Measurements from ENCODE around the gene FAM83E. TPM values are rescaled to one million over a fixed set of nuclear protein-coding genes. Genes with fewer than 3 reads are reported as not detected.

The FAM83E gene
- total RNA-seq, result under 1 TPM in 2 of 6 experiments, not detected in 4; 0.22 to 0.37 TPM
- long read RNA-seq, result 0 reads

DNA sequence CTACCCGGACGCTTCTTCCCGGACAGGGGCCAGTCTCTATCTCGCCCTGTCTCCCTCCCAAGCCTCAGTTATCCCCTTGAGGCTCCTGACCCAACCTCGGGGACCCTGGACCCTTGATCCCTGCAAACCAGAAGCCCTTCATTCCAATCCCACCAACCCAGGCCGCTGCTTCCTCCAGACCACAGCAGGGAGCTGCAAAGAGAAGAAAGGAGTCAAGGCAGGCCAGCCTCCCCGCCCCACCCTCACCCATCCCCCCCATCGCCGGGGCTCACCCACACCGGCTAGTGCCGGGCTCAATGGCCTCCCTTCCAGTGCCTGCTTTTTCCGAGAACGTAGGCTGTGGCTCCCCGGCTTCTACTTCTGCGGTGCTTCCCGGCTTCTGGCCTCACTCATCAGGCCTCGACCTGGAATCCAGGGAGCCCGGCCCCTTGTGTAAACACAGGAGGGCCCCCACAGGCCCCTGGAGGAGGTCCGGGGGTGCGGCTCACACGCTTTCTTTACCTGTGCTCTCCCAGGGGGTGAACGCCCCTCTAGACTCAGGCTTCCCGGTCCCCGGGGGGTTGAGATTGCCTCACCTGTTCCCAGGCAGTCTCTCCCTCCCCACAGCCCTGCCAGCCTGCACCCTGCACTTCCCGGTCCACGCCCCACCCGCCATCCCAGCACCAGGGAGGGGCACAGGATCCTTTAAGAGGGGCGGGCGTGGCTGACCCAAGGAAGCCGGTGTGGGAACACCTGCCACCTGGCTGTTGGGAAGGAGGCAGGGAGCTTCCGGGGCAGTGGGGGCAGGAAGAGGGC lies at the start of gene FAM83E:
FAM83E (minus strand) TSS at position 641 of the 795 bp plus-strand sequence. CDS start 1,704 bp downstream, outside the sequence.
- no peaks in the 10 kb centered on the region for H3K27me3 ChIP-seq
- WGBS (ENCODE audit: insufficient coverage, low coverage, low lambda C conversion rate, missing lambda C conversion rate), result 73% methylated on average over 18 of the region's 31 CpGs
- no peaks in the 10 kb centered on the region for H3K9me3 ChIP-seq
- ATAC-seq (no peak), DNase-seq (no peak)
- H3K36me3 ChIP-seq, result peaks cover 0 to 28% (median 16%) of the 10 kb centered on the region in 4 donors
- H3K27ac ChIP-seq, result no peak within 1 kb of the TSS
- H3K4me3 ChIP-seq, result no peak within 1 kb of the TSS
- peaks cover 0 to 21% (median 8%) of the 10 kb centered on the region in 4 donors for H3K4me1 ChIP-seq
- TF ChIP-seq, protein P1, sequence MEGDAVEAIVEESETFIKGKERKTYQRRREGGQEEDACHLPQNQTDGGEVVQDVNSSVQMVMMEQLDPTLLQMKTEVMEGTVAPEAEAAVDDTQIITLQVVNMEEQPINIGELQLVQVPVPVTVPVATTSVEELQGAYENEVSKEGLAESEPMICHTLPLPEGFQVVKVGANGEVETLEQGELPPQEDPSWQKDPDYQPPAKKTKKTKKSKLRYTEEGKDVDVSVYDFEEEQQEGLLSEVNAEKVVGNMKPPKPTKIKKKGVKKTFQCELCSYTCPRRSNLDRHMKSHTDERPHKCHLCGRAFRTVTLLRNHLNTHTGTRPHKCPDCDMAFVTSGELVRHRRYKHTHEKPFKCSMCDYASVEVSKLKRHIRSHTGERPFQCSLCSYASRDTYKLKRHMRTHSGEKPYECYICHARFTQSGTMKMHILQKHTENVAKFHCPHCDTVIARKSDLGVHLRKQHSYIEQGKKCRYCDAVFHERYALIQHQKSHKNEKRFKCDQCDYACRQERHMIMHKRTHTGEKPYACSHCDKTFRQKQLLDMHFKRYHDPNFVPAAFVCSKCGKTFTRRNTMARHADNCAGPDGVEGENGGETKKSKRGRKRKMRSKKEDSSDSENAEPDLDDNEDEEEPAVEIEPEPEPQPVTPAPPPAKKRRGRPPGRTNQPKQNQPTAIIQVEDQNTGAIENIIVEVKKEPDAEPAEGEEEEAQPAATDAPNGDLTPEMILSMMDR (IDR thresholded peaks at IDR 0.05), result no peak
- no peak for TF ChIP-seq POLR2A (IDR thresholded peaks at IDR 0.05)
- intact Hi-C loops (cut with DNase I), result no loop called here

DNA sequence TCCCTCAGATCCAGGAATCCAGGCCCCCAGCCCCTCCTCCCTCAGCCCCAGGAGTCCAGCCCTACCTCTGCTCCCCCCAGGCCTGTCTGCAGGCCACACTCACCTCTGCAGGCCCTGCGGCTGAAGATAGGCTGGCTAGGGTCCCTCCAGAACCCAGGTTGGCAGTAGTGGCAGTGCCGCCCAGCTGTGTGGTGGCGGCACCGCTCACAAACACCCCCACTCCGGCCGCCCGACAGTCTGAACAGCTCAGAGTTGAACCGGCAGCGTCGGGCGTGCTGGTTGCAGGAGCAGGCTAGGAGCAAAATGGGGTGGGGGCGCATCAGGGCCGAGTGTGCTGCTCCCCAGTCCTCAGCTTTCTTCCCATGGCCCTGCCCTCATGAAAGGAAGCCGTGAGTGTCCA lies 49.6 kb upstream of the FAM83E start:
- no peaks in the 10 kb centered on the region for H3K4me1 ChIP-seq
- no peaks in the 10 kb centered on the region for H3K36me3 ChIP-seq
- no peak overlapping the region for H3K27ac ChIP-seq
- H3K4me3 ChIP-seq, result no peak overlapping the region
- H3K9me3 ChIP-seq, result no peaks in the 10 kb centered on the region
- TF ChIP-seq POLR2A (IDR thresholded peaks at IDR 0.05), result no peak
- TF ChIP-seq, protein P1 (IDR thresholded peaks at IDR 0.05), result no peak
- no peaks in the 10 kb centered on the region for H3K27me3 ChIP-seq
- DNase-seq (no peak), ATAC-seq (no peak)
- intact Hi-C loops (cut with DNase I), result no loop called here
- WGBS (ENCODE audit: insufficient coverage, low coverage, low lambda C conversion rate, missing lambda C conversion rate), result 69% methylated on average over 6 of the region's 14 CpGs

DNA sequence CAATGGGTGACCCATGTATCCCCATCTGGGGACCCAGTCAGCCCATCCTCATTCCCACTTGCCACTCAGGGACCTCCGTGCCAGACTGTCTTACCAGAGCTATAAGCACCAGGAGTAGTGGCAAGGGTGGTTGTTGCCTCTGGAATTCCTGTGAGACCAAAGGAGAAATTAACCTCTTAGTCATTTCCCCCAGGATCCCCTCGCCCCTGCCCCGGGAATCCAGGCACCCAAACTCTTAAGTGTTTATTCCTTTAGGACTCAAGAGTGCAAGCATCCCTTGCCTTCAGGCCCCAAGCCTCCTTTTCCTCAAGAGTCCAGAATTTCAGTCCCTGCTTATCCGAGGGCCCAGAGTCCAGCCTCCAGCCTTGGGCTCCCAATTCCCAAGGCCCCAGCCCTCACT lies 48.8 kb upstream of the FAM83E start:
- Histone ChIP-seq H3K4me3 (no peak overlapping the region), H3K36me3 (no peaks in the 10 kb centered on the region), H3K9me3 (no peaks in the 10 kb centered on the region), H3K27me3 (no peaks in the 10 kb centered on the region), H3K4me1 (no peaks in the 10 kb centered on the region), H3K27ac (no peak overlapping the region)
- no peak for TF ChIP-seq POLR2A (IDR thresholded peaks at IDR 0.05)
- TF ChIP-seq, protein P1 (IDR thresholded peaks at IDR 0.05), result no peak
- 82% methylated on average over 4 of the region's 4 CpGs for WGBS (ENCODE audit: insufficient coverage, low coverage, low lambda C conversion rate, missing lambda C conversion rate)
- ATAC-seq (no peak), DNase-seq (no peak)
- intact Hi-C loops (cut with DNase I), result no loop called here

DNA sequence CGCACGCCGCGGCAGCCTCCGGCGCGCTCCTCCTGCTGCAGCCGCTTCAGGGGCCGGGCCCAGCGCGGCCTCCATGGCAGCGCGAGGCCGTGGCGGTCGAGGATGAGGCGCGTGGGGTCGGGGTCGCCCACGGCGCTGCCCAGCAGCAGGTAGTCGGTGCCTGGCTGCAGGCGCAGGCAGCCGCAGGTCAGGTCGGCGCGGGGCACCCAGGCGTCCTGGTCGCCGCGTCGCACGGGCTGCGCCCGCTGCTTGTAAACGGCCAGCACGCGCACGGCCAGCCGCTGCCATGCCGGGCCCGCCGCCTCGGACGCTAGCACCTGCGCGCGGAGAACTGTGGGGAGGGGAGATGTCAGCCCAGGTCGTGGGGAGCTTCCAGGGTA lies 46.8 kb upstream of the FAM83E start:
- no peaks in the 10 kb centered on the region for H3K36me3 ChIP-seq

More for the DNA sequence above, 46.8 kb upstream of the FAM83E start:
- Histone ChIP-seq H3K4me3 (no peak overlapping the region), H3K27me3 (no peaks in the 10 kb centered on the region), H3K4me1 (no peaks in the 10 kb centered on the region), H3K9me3 (no peaks in the 10 kb centered on the region), H3K27ac (no peak overlapping the region)
- WGBS (ENCODE audit: insufficient coverage, low coverage, low lambda C conversion rate, missing lambda C conversion rate), result no CpG with 5 or more reads among the region's 50 CpGs
- intact Hi-C loops (cut with DNase I), result no loop called here
- TF ChIP-seq POLR2A (IDR thresholded peaks at IDR 0.05), result no peak
- TF ChIP-seq, protein P1 (IDR thresholded peaks at IDR 0.05), result no peak
- DNase-seq, result no peak
- ATAC-seq, result no peak

Data from right lobe of liver (tissue), 6 donors.